ENCODE measurements around the gene MYMK. TPM values are rescaled to one million over a fixed set of nuclear protein-coding genes. Genes with fewer than 3 reads are reported as not detected.

MYMK gene
- total RNA-seq, 1 experiment from 2014 or later: not detected

GRCh38 chr9:133470988-133471387, 53.8 kb downstream of the MYMK start:
- Histone ChIP-seq H4K20me1 (ENCODE audit: insufficient read depth) (no peaks in the 10 kb centered on the region), H3K9ac (ENCODE audit: low read length) (no peak overlapping the region), H3K27me3 (ENCODE audit: insufficient read depth, low read length) (no peaks in the 10 kb centered on the region), H2AFZ (ENCODE audit: low read depth, low read length, poor library complexity, severe bottlenecking) (no peak overlapping the region), H3K4me1 (ENCODE audit: control insufficient read depth in 1 of 2, insufficient read depth in 2 of 2, low read length in 2 of 2) (no peaks in the 10 kb centered on the region), H3K79me2 (ENCODE audit: insufficient read depth, low read length) (no peaks in the 10 kb centered on the region), H3K9me2 (ENCODE audit: insufficient read depth) (no peaks in the 10 kb centered on the region), H3K27ac (ENCODE audit: low read depth, low read length) (no peak overlapping the region), H3K4me2 (ENCODE audit: low read length) (no peak overlapping the region), H3K36me3 (ENCODE audit: control insufficient read depth in 1 of 2, insufficient read depth in 2 of 2, low read length in 2 of 2) (no peaks in the 10 kb centered on the region), H3K4me3 (replicated peaks in 1 of 2; ENCODE audit: low read depth in 1 of 2, low read length in 2 of 2) (no peak overlapping the region), H3K9me3 (ENCODE audit: control insufficient read depth in 1 of 2, insufficient read depth in 1 of 2, low read depth in 1 of 2, low read length in 2 of 2) (no peaks in the 10 kb centered on the region)
- ChIA-PET POLR2A (no interaction called here), CTCF (no interaction called here), RAD21 (ENCODE audit: low non-redundant PET in 1 of 2, low total read pairs in 2 of 2, uncharacterized antibody in 2 of 2, unreplicated experiment in 2 of 2) (no interaction called here)
- TF ChIP-seq POLR2A (IDR thresholded peaks at IDR 0.05; ENCODE audit: borderline replicate concordance, extremely low read depth, insufficient read depth, insufficient read length): no peak
- no peak for TF ChIP-seq MAX (IDR thresholded peaks at IDR 0.05)
- no peak for TF ChIP-seq EZH2 (IDR thresholded peaks at IDR 0.05)
- TF ChIP-seq CTCF (IDR thresholded peaks at IDR 0.05 in 2 of 3, conservative IDR thresholded peaks at IDR 0.05 in 1 of 3; ENCODE audit: borderline replicate concordance in 1 of 3, insufficient read depth in 1 of 3, low read depth in 2 of 3, low read length in 2 of 3): no peak
- no peak for TF ChIP-seq ZFX (IDR thresholded peaks at IDR 0.05)
- TF ChIP-seq SRF (IDR thresholded peaks at IDR 0.05; ENCODE audit: low read depth): no peak
- TF ChIP-seq SP1 (IDR thresholded peaks at IDR 0.05; ENCODE audit: low read depth): no peak
- no peak for TF ChIP-seq JUND (IDR thresholded peaks at IDR 0.05)
- TF ChIP-seq EGR1 (IDR thresholded peaks at IDR 0.05; ENCODE audit: low read depth): no peak
- TF ChIP-seq TCF7L2 (IDR thresholded peaks at IDR 0.05; ENCODE audit: borderline replicate concordance, extremely low read depth, insufficient read depth, insufficient read length): no peak
- no peak for TF ChIP-seq RAD21 (IDR thresholded peaks at IDR 0.05; ENCODE audit: low read depth)
- ATAC-seq (no peak), DNase-seq (ENCODE audit: low read depth, low spot score) (no peak)
- no TSS peak for BruUV-seq (replicated peaks)
- intact Hi-C loops (cut with micrococcal nuclease): no loop called here

All from HCT116 (cell line).